Ammon's horn (tissue), 1 donor: Measurements from ENCODE around the gene DEPDC7.
"Not testable (repeated sequence)": the region's sequence is repeated elsewhere in the genome, so short reads cannot be mapped to it uniquely, and the experiment has no call there.

Experiments used
- DNase-seq: peaks from one replicate; pipeline ENCODE4 v3.0.0-alpha.2; 2016; ENCODE audit warnings: low spot score

The DEPDC7 gene

GRCh38 chr11:33025339-33025722, 9.7 kb downstream of the DEPDC7 start:
- DNase-seq = no peak

- DNase-seq = no peak
Observed at GRCh38 chr11:33027233-33027632, 11.6 kb downstream of the DEPDC7 start.

GRCh38 chr11:33027846-33028536, 12.3 kb downstream of the DEPDC7 start:
- DNase-seq = peak; percentile 25

- DNase-seq = no peak
Observed at GRCh38 chr11:33028537-33028914, 12.8 kb downstream of the DEPDC7 start.

- not testable (repeated sequence) for DNase-seq
Observed at GRCh38 chr11:33029218-33029617, 13.5 kb downstream of the DEPDC7 start.

- DNase-seq = no peak
Observed at GRCh38 chr11:33033493-33033892, 17.8 kb downstream of the DEPDC7 start.

GRCh38 chr11:33035011-33035410, 19.3 kb downstream of the DEPDC7 start:
- no peak for DNase-seq

- peak; percentile 96 for DNase-seq
Observed at GRCh38 chr11:33039274-33040032, 23.8 kb downstream of the DEPDC7 start, which contains the start of gene TCP11L1. Gene TCP11L1, plus strand, starts transcription at chr11:33039572. Its CDS starts 4,202 bp downstream, at chr11:33043774.

- peak; percentile 40 for DNase-seq
Observed at GRCh38 chr11:33040033-33040861, 24.6 kb downstream of the DEPDC7 start.

GRCh38 chr11:33040862-33041453, 25.3 kb downstream of the DEPDC7 start:
- DNase-seq = no peak

- DNase-seq = no peak
Observed at GRCh38 chr11:33043221-33043830, 27.6 kb downstream of the DEPDC7 start.

GRCh38 chr11:33044285-33044756, 28.6 kb downstream of the DEPDC7 start:
- DNase-seq = no peak

GRCh38 chr11:33045551-33046255, 30.0 kb downstream of the DEPDC7 start:
- DNase-seq = no peak

GRCh38 chr11:33048701-33049100, 33.0 kb downstream of the DEPDC7 start:
- DNase-seq = peak; percentile 47

- DNase-seq = not testable (repeated sequence)
Observed at GRCh38 chr11:33049565-33050408, 34.1 kb downstream of the DEPDC7 start.

GRCh38 chr11:33052231-33052630, 36.6 kb downstream of the DEPDC7 start:
- no peak for DNase-seq

GRCh38 chr11:33055375-33055774, 39.7 kb downstream of the DEPDC7 start:
- DNase-seq = no peak

- no peak for DNase-seq
Observed at GRCh38 chr11:33057284-33057683, 41.6 kb downstream of the DEPDC7 start.

GRCh38 chr11:33059331-33060007, 43.8 kb downstream of the DEPDC7 start:
- no peak for DNase-seq
